GM13976 (cell line): ENCODE data around the gene CMIP.

Experiments
- DNase-seq: peaks from one replicate; pipeline ENCODE4 v3.0.0; 2012; ENCODE audit warnings: low spot score
- CTCF ChIP-seq: IDR thresholded peaks from 2 replicates; pipeline ENCODE4 v1.5.1; 2012; ENCODE audit warnings: borderline replicate concordance, mild to moderate bottlenecking; ENCODE audit not compliant: insufficient read depth; ENCODE audit errors: extremely low read depth, missing control alignments, control extremely low read depth
- in situ Hi-C: fragments of 300-500 bp; cut with MboI; formaldehyde crosslinking; loops from one replicate; pipeline ENCODE4 v1.12.0; 2022; ENCODE audit warnings: low sequenced_read_pairs, mixed read lengths, inconsistent platforms; ENCODE audit not compliant: unreplicated experiment

CMIP gene

GRCh38 chr16:81629034-81629802 lies 184.6 kb downstream of the CMIP start:
- no peak for TF ChIP-seq CTCF
- no peak for DNase-seq
- in situ Hi-C loops: loop anchor here (10.0 kb wide), 2 partner anchors 96 to 224 kb away; no protein-coding TSS in a partner anchor

GRCh38 chr16:81629896-81630634 lies 185.5 kb downstream of the CMIP start:
- DNase-seq: no peak
- in situ Hi-C loops: loop anchor here (10.0 kb wide), 2 partner anchors 95 to 225 kb away; no protein-coding TSS in a partner anchor
- no peak for TF ChIP-seq CTCF

- TF ChIP-seq CTCF: no peak
- in situ Hi-C loops: no loop called here
- no peak for DNase-seq
Measured at GRCh38 chr16:81630635-81631031, 186.0 kb downstream of the CMIP start.

- DNase-seq: no peak
- TF ChIP-seq CTCF: no peak
- in situ Hi-C loops: no loop called here
Measured at GRCh38 chr16:81632392-81633146, 188.0 kb downstream of the CMIP start.

GRCh38 chr16:81633147-81633619 lies 188.6 kb downstream of the CMIP start:
- in situ Hi-C loops: no loop called here
- TF ChIP-seq CTCF: no peak
- no peak for DNase-seq
